Caco-2 (cell line): ENCODE results near the gene GRID1. TPM values are rescaled to one million over a fixed set of nuclear protein-coding genes. Genes with fewer than 3 reads are reported as not detected.

Experiments used
- BruUV-seq: library from RNA; stranded (reverse); fragments of 400-500 nt; replicated peaks from 2 replicates; lab custom pipeline; 2021; lab: Mats Ljungman, UMichigan
- CTCF ChIA-PET: fragments of 300-600 bp; sonication (Branson Sonifier 250); formaldehyde crosslinking; loops from one replicate; lab custom pipeline; 2022; ENCODE audit warnings: antibody characterized with exemption; lab: Charles Lee
- POLR2A ChIA-PET: fragments of 300-600 bp; sonication (Branson Sonifier 250); formaldehyde crosslinking; loops from one replicate; lab custom pipeline; 2022; ENCODE audit warnings: antibody characterized with exemption; lab: Charles Lee
- DNase-seq, 2 experiments: peaks; one replicate each; pipeline versions ENCODE4 v3.0.0 to v3.0.0-alpha.2; 2020 to 2022
- H3K27me3 ChIP-seq: replicated peaks from 2 replicates; pipeline ENCODE4 v1.6.0; 2011; ENCODE audit warnings: low read length; ENCODE audit not compliant: control insufficient read depth, insufficient read depth
- H3K36me3 ChIP-seq: 2 replicates; pipeline ENCODE4 v1.5.1; 2011; ENCODE audit warnings: low read length; ENCODE audit not compliant: control insufficient read depth, insufficient read depth
- H3K4me1 ChIP-seq: fragments of 250-450 bp; sonication (Bioruptor Pico); 2 replicates; pipeline ENCODE4 v1.5.1; 2020; ENCODE audit warnings: mild to moderate bottlenecking
- H3K4me3 ChIP-seq: 2 replicates; pipeline ENCODE4 v1.5.1; 2011; ENCODE audit warnings: low read depth, mild to moderate bottlenecking, control low read depth, low read length
- H3K9me3 ChIP-seq: fragments of 250-450 bp; sonication (Bioruptor Pico); 2 replicates; pipeline ENCODE4 v1.5.1; 2020; ENCODE audit warnings: mild to moderate bottlenecking, moderate library complexity
- H3K27ac Mint-ChIP-seq: one replicate; pipeline ENCODE4 v1.8.0; 2022; ENCODE audit warnings: mixed read lengths; ENCODE audit not compliant: unreplicated experiment
- H3K27me3 Mint-ChIP-seq: one replicate; pipeline ENCODE4 v1.8.0; 2022; ENCODE audit warnings: mixed read lengths; ENCODE audit not compliant: insufficient read depth, unreplicated experiment
- H3K36me3 Mint-ChIP-seq: one replicate; pipeline ENCODE4 v1.8.0; 2022; ENCODE audit warnings: mild to moderate bottlenecking, mixed read lengths; ENCODE audit not compliant: insufficient read depth, unreplicated experiment
- H3K4me1 Mint-ChIP-seq: one replicate; pipeline ENCODE4 v1.8.0; 2022; ENCODE audit warnings: low read depth, mixed read lengths; ENCODE audit not compliant: unreplicated experiment
- H3K4me3 Mint-ChIP-seq: one replicate; pipeline ENCODE4 v1.8.0; 2022; ENCODE audit warnings: mild to moderate bottlenecking, moderate library complexity, mixed read lengths; ENCODE audit not compliant: unreplicated experiment
- H3K9me3 Mint-ChIP-seq: one replicate; pipeline ENCODE4 v1.8.0; 2022; ENCODE audit warnings: mixed read lengths; ENCODE audit not compliant: unreplicated experiment
- intact Hi-C: fragments of 100-400 bp; cut with micrococcal nuclease; formaldehyde crosslinking; loops from one replicate; pipeline ENCODE4 v1.10.0; 2022; ENCODE audit not compliant: unreplicated experiment
- total RNA-seq: library from RNA; stranded (reverse); gene quantifications from 2 replicates; pipeline ENCODE4 v1.2.3, GENCODE V29; 2022
- TF ChIP-seq, protein P1 (sequence below), 2 experiments: fragments of 200-600 bp in 1 of 2; IDR thresholded peaks; 1 replicate in 1 of 2; 2 replicates in 1 of 2; pipeline versions ENCODE4 v1.5.1 to v1.8.0; 2011 to 2022; ENCODE audit warnings: antibody characterized with exemption in 1 of 2, control low read depth in 1 of 2, inconsistent platforms in 1 of 2, low read depth in 1 of 2, low read length in 1 of 2, mild to moderate bottlenecking in 1 of 2, moderate library complexity in 1 of 2; ENCODE audit not compliant: insufficient read depth in 1 of 2, severe bottlenecking in 1 of 2, unreplicated experiment in 1 of 2

Gene GRID1
- total RNA-seq, 1 experiment from 2014 or later: 8.0 TPM

- Mint-ChIP-seq H3K9me3 (no peaks in the 10 kb centered on the region), H3K4me3 (no peak overlapping the region), H3K27me3 (peaks cover 6% of the 10 kb centered on the region), H3K4me1 (no peaks in the 10 kb centered on the region), H3K36me3 (no peaks in the 10 kb centered on the region), H3K27ac (no peak overlapping the region)
- BruUV-seq: no TSS peak
- TF ChIP-seq, protein P1, sequence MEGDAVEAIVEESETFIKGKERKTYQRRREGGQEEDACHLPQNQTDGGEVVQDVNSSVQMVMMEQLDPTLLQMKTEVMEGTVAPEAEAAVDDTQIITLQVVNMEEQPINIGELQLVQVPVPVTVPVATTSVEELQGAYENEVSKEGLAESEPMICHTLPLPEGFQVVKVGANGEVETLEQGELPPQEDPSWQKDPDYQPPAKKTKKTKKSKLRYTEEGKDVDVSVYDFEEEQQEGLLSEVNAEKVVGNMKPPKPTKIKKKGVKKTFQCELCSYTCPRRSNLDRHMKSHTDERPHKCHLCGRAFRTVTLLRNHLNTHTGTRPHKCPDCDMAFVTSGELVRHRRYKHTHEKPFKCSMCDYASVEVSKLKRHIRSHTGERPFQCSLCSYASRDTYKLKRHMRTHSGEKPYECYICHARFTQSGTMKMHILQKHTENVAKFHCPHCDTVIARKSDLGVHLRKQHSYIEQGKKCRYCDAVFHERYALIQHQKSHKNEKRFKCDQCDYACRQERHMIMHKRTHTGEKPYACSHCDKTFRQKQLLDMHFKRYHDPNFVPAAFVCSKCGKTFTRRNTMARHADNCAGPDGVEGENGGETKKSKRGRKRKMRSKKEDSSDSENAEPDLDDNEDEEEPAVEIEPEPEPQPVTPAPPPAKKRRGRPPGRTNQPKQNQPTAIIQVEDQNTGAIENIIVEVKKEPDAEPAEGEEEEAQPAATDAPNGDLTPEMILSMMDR (IDR thresholded peaks at IDR 0.05; ENCODE audit: insufficient read depth in 1 of 2, low read depth in 1 of 2, low read length in 1 of 2, severe bottlenecking in 1 of 2, unreplicated experiment in 1 of 2): no peak
- no peaks in the 10 kb centered on the region for H3K9me3 ChIP-seq
- intact Hi-C loops: no loop called here
- no peaks in the 10 kb centered on the region for H3K4me1 ChIP-seq
- DNase-seq: no peak
- no peaks in the 10 kb centered on the region for H3K27me3 ChIP-seq
- CTCF ChIA-PET: no interaction called here
- POLR2A ChIA-PET: no interaction called here
- H3K4me3 ChIP-seq: no peak overlapping the region
- H3K36me3 ChIP-seq: no peaks in the 10 kb centered on the region
Measured at GRCh38 chr10:86122646-86123045, 243.9 kb downstream of the GRID1 start.

DNA sequence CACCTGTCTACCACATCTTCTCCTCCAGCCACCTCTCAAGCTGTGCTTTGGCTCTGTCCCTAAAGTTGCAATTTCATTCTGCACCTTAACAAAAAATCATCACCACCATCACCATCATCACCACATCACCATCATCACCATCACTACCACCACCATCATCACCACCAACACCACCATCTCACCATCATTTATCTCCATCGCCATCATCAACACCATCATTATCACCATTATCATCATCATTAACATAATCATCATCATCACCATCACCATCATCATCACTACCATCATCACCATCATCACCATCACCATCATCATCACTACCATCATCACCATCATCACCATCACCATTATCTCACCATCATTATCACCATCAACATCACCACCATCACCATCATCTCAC, 245.4 kb downstream of the GRID1 start:
- peaks cover 4% of the 10 kb centered on the region for H3K27me3 Mint-ChIP-seq
- ChIA-PET CTCF (no interaction called here), POLR2A (no interaction called here)
- BruUV-seq: no TSS peak
- no peaks in the 10 kb centered on the region for H3K36me3 ChIP-seq
- no peak overlapping the region for H3K4me3 Mint-ChIP-seq
- intact Hi-C loops: no loop called here
- no peaks in the 10 kb centered on the region for H3K9me3 Mint-ChIP-seq
- no peaks in the 10 kb centered on the region for H3K4me1 ChIP-seq
- H3K27me3 ChIP-seq: no peaks in the 10 kb centered on the region
- TF ChIP-seq, protein P1 (IDR thresholded peaks at IDR 0.05; ENCODE audit: insufficient read depth in 1 of 2, low read depth in 1 of 2, low read length in 1 of 2, severe bottlenecking in 1 of 2, unreplicated experiment in 1 of 2): no peak
- H3K4me1 Mint-ChIP-seq: no peaks in the 10 kb centered on the region
- H3K27ac Mint-ChIP-seq: no peak overlapping the region
- no peaks in the 10 kb centered on the region for H3K36me3 Mint-ChIP-seq
- DNase-seq: no peak
- no peak overlapping the region for H3K4me3 ChIP-seq
- H3K9me3 ChIP-seq: no peaks in the 10 kb centered on the region

DNA sequence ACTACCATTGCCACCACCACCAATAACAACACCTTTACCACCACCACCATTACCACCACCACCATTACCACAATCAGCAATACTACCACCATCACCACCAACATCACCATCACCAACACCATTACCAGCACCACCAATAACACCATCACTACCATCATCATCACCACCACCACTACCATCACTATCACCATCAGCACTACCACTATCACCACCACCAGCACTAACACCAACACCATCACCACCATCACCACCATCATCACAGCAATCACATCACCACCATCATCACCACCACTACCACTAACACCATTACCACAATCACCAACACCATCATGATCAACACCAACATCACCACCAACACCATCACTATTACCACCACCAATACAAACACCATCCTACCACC, 249.5 kb downstream of the GRID1 start:
- Mint-ChIP-seq H3K4me3 (no peak overlapping the region), H3K36me3 (no peaks in the 10 kb centered on the region), H3K9me3 (no peaks in the 10 kb centered on the region), H3K27ac (no peak overlapping the region), H3K27me3 (no peaks in the 10 kb centered on the region), H3K4me1 (no peaks in the 10 kb centered on the region)
- no TSS peak for BruUV-seq
- Histone ChIP-seq H3K4me3 (no peak overlapping the region), H3K4me1 (no peaks in the 10 kb centered on the region), H3K27me3 (no peaks in the 10 kb centered on the region), H3K9me3 (no peaks in the 10 kb centered on the region), H3K36me3 (no peaks in the 10 kb centered on the region)
- CTCF ChIA-PET: no interaction called here
- no peak for DNase-seq
- POLR2A ChIA-PET: no interaction called here
- TF ChIP-seq, protein P1 (IDR thresholded peaks at IDR 0.05; ENCODE audit: insufficient read depth in 1 of 2, low read depth in 1 of 2, low read length in 1 of 2, severe bottlenecking in 1 of 2, unreplicated experiment in 1 of 2): no peak
- intact Hi-C loops: no loop called here
